SK-N-SH (cell line): Measurements from ENCODE around the gene KMT5C. TPM values are rescaled to one million over a fixed set of nuclear protein-coding genes. Genes with fewer than 3 reads are reported as not detected.

Source experiments
- CTCF ChIA-PET: fragments of 300-600, 350-600 bp; formaldehyde crosslinking; extraction: SDS; loops from one replicate; lab custom pipeline; 2021; lab: Yijun Ruan, JAX
- POLR2A ChIA-PET: fragments of 350-600 bp; sonication (Branson Sonifier 250); formaldehyde crosslinking; extraction: SDS; loops from one replicate; lab custom pipeline; 2020; ENCODE audit warnings: antibody characterized with exemption, inconsistent platforms; lab: Yijun Ruan, JAX
- DNase-seq: peaks from one replicate; pipeline ENCODE4 v3.0.0; 2012
- H2AFZ ChIP-seq: fragments of 200-600 bp; sonication (generic); 2 replicates; pipeline ENCODE4 v1.8.1; 2016; ENCODE audit warnings: antibody characterized with exemption, mild to moderate bottlenecking, low read depth
- H3F3A ChIP-seq: fragments of 200-600 bp; sonication (generic); replicated peaks from 2 replicates; pipeline ENCODE3; 2016; ENCODE audit warnings: antibody characterized with exemption, mild to moderate bottlenecking; ENCODE audit not compliant: insufficient read depth
- H3K27ac ChIP-seq, 2 experiments: fragments of 200-500 bp in 1 of 2; fragments of 200-600 bp in 1 of 2; sonication (Bioruptor generic) in 1 of 2; sonication (generic), shearing (Covaris generic) in 1 of 2; 2 replicates each; pipeline versions ENCODE4 v1.5.1 to v1.6.1; 2014 to 2016; ENCODE audit warnings: low read depth in 2 of 2, inconsistent platforms in 1 of 2, low read length in 1 of 2, mild to moderate bottlenecking in 1 of 2, mixed read lengths in 1 of 2
- H3K27me3 ChIP-seq: fragments of 200-600 bp; sonication (generic), shearing (Covaris generic); 2 replicates; pipeline ENCODE4 v1.6.1; 2016; ENCODE audit warnings: mixed run types; ENCODE audit not compliant: insufficient read depth
- H3K36me3 ChIP-seq, 2 experiments: fragments of 200-500 bp in 1 of 2; fragments of 200-600 bp in 1 of 2; sonication (Bioruptor generic) in 1 of 2; sonication (generic) in 1 of 2; replicated peaks in 1 of 2; 2 replicates each; pipeline versions ENCODE3 to v1.5.1; 2014 to 2016; ENCODE audit warnings: low read length in 1 of 2, mild to moderate bottlenecking in 1 of 2; ENCODE audit not compliant: insufficient read depth in 2 of 2, control insufficient read depth in 1 of 2
- H3K4me1 ChIP-seq, 2 experiments: fragments of 200-500 bp in 1 of 2; fragments of 200-600 bp in 1 of 2; sonication (Bioruptor generic) in 1 of 2; sonication (generic), shearing (Covaris generic) in 1 of 2; 2 replicates each; pipeline versions ENCODE4 v1.5.1 to v1.6.1; 2014 to 2016; ENCODE audit warnings: low read depth in 1 of 2, low read length in 1 of 2, mixed run types in 1 of 2; ENCODE audit not compliant: insufficient read depth in 2 of 2, control insufficient read depth in 1 of 2
- H3K4me2 ChIP-seq: fragments of 200-600 bp; sonication (generic), shearing (Covaris generic); 2 replicates; pipeline ENCODE4 v1.6.1; 2017; ENCODE audit warnings: mixed run types
- H3K4me3 ChIP-seq, 2 experiments: fragments of 200-500 bp in 1 of 2; fragments of 200-600 bp in 1 of 2; sonication (Bioruptor generic) in 1 of 2; sonication (generic), shearing (Covaris generic) in 1 of 2; 2 replicates each; pipeline versions ENCODE4 v1.5.1 to v1.8.1; 2014 to 2016; ENCODE audit warnings: low read depth in 2 of 2, inconsistent platforms in 1 of 2, low read length in 1 of 2, mild to moderate bottlenecking in 1 of 2, mixed read lengths in 1 of 2, moderate library complexity in 1 of 2
- H3K79me2 ChIP-seq: fragments of 200-600 bp; sonication (generic); 2 replicates; pipeline ENCODE4 v1.8.1; 2017; ENCODE audit warnings: mild to moderate bottlenecking; ENCODE audit not compliant: insufficient read depth
- H3K9ac ChIP-seq: fragments of 200-600 bp; sonication (generic); 2 replicates; pipeline ENCODE4 v1.6.1; 2017; ENCODE audit warnings: mixed run types
- H3K9me2 ChIP-seq: fragments of 200-600 bp; sonication (generic); 2 replicates; pipeline ENCODE4 v1.6.1; 2017; ENCODE audit warnings: mixed run types
- H3K9me3 ChIP-seq: fragments of 200-600 bp; sonication (generic); 2 replicates; pipeline ENCODE4 v1.6.1; 2017; ENCODE audit warnings: mixed run types, mild to moderate bottlenecking, moderate library complexity
- H4K20me1 ChIP-seq: fragments of 200-600 bp; sonication (generic); 2 replicates; pipeline ENCODE4 v1.6.1; 2017; ENCODE audit warnings: mild to moderate bottlenecking, mixed run types; ENCODE audit not compliant: insufficient read depth
- CHD2 ChIP-seq: fragments of 150-350 bp; IDR thresholded peaks from 2 replicates; pipeline ENCODE4 v1.6.1; 2018; ENCODE audit warnings: low read length; ENCODE audit not compliant: partially characterized antibody
- EP300 ChIP-seq, 2 experiments: IDR thresholded peaks; 2 replicates each; pipeline versions ENCODE4 v1.4.0 to v1.6.1; 2012; ENCODE audit warnings: borderline replicate concordance in 1 of 2, low read depth in 1 of 2, low read length in 1 of 2
- EZH2phosphoT487 ChIP-seq: fragments of 200-600 bp; sonication (generic); IDR thresholded peaks from 2 replicates; pipeline ENCODE4 v1.6.1; 2017; ENCODE audit warnings: low read depth, mixed run types, mild to moderate bottlenecking, antibody characterized with exemption, moderate library complexity, borderline replicate concordance
- GABPA ChIP-seq: IDR thresholded peaks from 2 replicates; pipeline ENCODE4 v1.4.0; 2012; ENCODE audit warnings: low read depth, mild to moderate bottlenecking
- GATA2 ChIP-seq: sonication (generic); formaldehyde crosslinking; IDR thresholded peaks from 2 replicates; pipeline ENCODE4 v1.5.0; 2020; ENCODE audit warnings: mild to moderate bottlenecking, missing genetic modification reagents
- PBX3 ChIP-seq: IDR thresholded peaks from 2 replicates; pipeline ENCODE4; 2012
- RAD21 ChIP-seq: IDR thresholded peaks from 2 replicates; pipeline ENCODE4 v1.6.1; 2012; ENCODE audit warnings: mild to moderate bottlenecking, low read length
- REST ChIP-seq: IDR thresholded peaks from 2 replicates; pipeline ENCODE4 v1.6.1; 2012; ENCODE audit warnings: mild to moderate bottlenecking, low read depth, low read length, moderate library complexity
- TCF12 ChIP-seq: IDR thresholded peaks from 2 replicates; pipeline ENCODE4 v1.4.0; 2012
- TEAD4 ChIP-seq: IDR thresholded peaks from 2 replicates; pipeline ENCODE4 v1.4.0; 2012; ENCODE audit warnings: mild to moderate bottlenecking, borderline replicate concordance; ENCODE audit not compliant: insufficient read depth
- ZBTB33 ChIP-seq: IDR thresholded peaks from 2 replicates; pipeline ENCODE4 v1.4.0; 2012; ENCODE audit warnings: low read depth, borderline replicate concordance
- WGBS: methylation state at CpG from one replicate; pipeline ENCODE4 v1.1.6; 2017; ENCODE audit warnings: low lambda C conversion rate; 5-methylcytosine and 5-hydroxymethylcytosine counted together
- polyA plus RNA-seq, 3 experiments: library from polyadenylated mRNA; depleted of rRNA; stranded (reverse); fragments of >200 nt; gene quantifications; 2 replicates each; pipeline ENCODE4 v1.2.3, GENCODE V29; 2012

KMT5C gene
- polyA plus RNA-seq, 1 of the 3 experiments (the other 2 are of a cell fraction) = 14.0 TPM

GRCh38 chr19:55304279-55304978 is 35.2 kb upstream of the KMT5C start:
- WGBS = 93% methylated on average over 33 of the region's 39 CpGs
- no peak overlapping the region for H3K4me2 ChIP-seq
- no peaks in the 10 kb centered on the region for H3K27me3 ChIP-seq
- no peaks in the 10 kb centered on the region for H3K9me2 ChIP-seq
- no peak overlapping the region for H3K4me3 ChIP-seq
- ChIA-PET POLR2A (no interaction called here), CTCF (interaction anchor here (1.2 to 3.3 kb wide), 3 partner anchors 10 to 200 kb away, joined by 3 to 12 read pairs (median 4); no protein-coding TSS in a partner anchor)
- H3K9ac ChIP-seq = no peak overlapping the region
- peak; percentile 74 for DNase-seq
- peaks cover 0 to 8% of the 10 kb centered on the region in 2 experiments; a peak in 1 of 4 replicates for H3K4me1 ChIP-seq
- no peak overlapping the region for H3K27ac ChIP-seq
- TF ChIP-seq TEAD4 = no peak
- no peak for TF ChIP-seq GATA2
- TF ChIP-seq PBX3 = no peak
- no peaks in the 10 kb centered on the region for H3F3A ChIP-seq
- no peak overlapping the region for H2AFZ ChIP-seq
- H3K9me3 ChIP-seq = no peaks in the 10 kb centered on the region
- H3K36me3 ChIP-seq = peaks cover 29 to 45% of the 10 kb centered on the region in 2 experiments
- no peaks in the 10 kb centered on the region for H4K20me1 ChIP-seq
- no peaks in the 10 kb centered on the region for H3K79me2 ChIP-seq

GRCh38 chr19:55304980-55305379 is 34.7 kb upstream of the KMT5C start:
- no peak overlapping the region for H3K27ac ChIP-seq
- POLR2A ChIA-PET = no interaction called here

More at GRCh38 chr19:55304980-55305379, 34.7 kb upstream of the KMT5C start:
- Histone ChIP-seq H3F3A (no peaks in the 10 kb centered on the region), H3K9ac (no peak overlapping the region), H3K36me3 (peaks cover 33 to 46% of the 10 kb centered on the region in 2 experiments), H3K4me3 (no peak overlapping the region), H3K9me2 (no peaks in the 10 kb centered on the region), H3K4me1 (peaks cover 0 to 8% of the 10 kb centered on the region in 2 experiments; a peak in 1 of 4 replicates), H4K20me1 (no peaks in the 10 kb centered on the region), H3K4me2 (no peak overlapping the region), H3K9me3 (no peaks in the 10 kb centered on the region), H3K27me3 (no peaks in the 10 kb centered on the region), H2AFZ (no peak overlapping the region), H3K79me2 (no peaks in the 10 kb centered on the region)
- CTCF ChIA-PET = interaction anchor here (1.2 kb wide), 1 partner anchor 10 kb away, joined by 4 read pairs; no protein-coding TSS in a partner anchor
- DNase-seq = no peak
- no peak for TF ChIP-seq GABPA
- TF ChIP-seq CHD2 = no peak
- TF ChIP-seq REST = no peak
- no peak for TF ChIP-seq ZBTB33
- no peak for TF ChIP-seq EP300 (IDR thresholded peaks at IDR 0.05; ENCODE audit: borderline replicate concordance in 1 of 2, low read depth in 1 of 2, low read length in 1 of 2)
- no peak for TF ChIP-seq TEAD4
- TF ChIP-seq PBX3 = no peak
- TF ChIP-seq TCF12 = no peak
- TF ChIP-seq EZH2phosphoT487 = no peak
- no peak for TF ChIP-seq RAD21
- WGBS = 90% methylated on average over 11 of the region's 14 CpGs
